ENCODE data around the gene ABCC11.
"Not testable (repeated sequence)": the region's sequence is repeated elsewhere in the genome, so short reads cannot be mapped to it uniquely, and the experiment has no call there.

The ABCC11 gene

DNA sequence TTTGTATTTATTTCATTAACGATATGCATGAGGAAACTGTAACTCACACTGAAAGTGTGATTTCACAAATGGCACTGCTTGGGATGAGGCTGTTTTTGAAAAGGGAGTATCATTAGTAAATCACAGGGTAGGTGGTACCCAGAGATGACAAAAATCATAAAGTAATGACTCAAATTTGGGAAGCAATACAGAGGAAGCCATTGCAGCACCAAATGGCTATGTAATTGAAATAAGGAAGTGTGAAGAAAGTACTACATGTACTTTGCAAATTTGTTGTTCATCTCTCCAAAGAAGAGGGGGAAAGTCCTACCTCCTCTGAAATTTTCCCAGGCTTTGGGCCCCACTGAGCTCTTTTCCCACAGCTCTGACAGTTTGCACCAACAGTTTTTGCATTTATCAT lies 79.3 kb downstream of the ABCC11 start:
- Histone ChIP-seq H3K36me3 (ENCODE audit: insufficient read depth, low read length) (no peaks in the 10 kb centered on the region), H3K9ac (ENCODE audit: insufficient read length) (no peak overlapping the region), H3K9me3 (ENCODE audit: low read depth, low read length) (no peaks in the 10 kb centered on the region), H3K27ac (no peak overlapping the region), H3K4me3 (no peak overlapping the region)
- TF ChIP-seq EZH2 (IDR thresholded peaks at IDR 0.05), result no peak
- TF ChIP-seq FOXP2 (optimal IDR thresholded peaks at IDR 0.05; ENCODE audit: control extremely low read depth, extremely low read length, insufficient read depth), result no peak
- TF ChIP-seq POLR2AphosphoS5 (IDR thresholded peaks at IDR 0.05; ENCODE audit: borderline replicate concordance, low read depth, low read length), result no peak
- DNase-seq (ENCODE audit: low read depth, low spot score), result no peak

DNA sequence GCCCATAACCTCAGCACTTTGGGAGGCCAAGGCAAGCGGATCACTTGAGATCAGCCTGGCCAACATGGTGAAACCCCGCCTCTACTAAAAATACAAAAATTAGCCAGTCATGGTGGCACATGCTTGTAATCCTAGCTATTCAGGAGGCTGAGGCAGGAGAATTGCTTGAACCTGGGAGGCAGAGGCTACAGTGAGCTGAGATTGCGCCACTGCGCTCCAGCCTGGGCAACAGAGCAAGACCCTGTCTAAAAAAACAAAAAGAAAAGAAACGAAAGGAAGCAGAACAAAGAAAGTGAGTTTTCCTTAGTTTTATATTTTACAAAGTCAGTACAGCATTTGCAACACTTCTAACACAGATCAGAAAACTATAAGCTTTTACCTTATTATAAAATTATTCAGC lies 80.7 kb downstream of the ABCC11 start:
- H3K9ac ChIP-seq (ENCODE audit: insufficient read length); DNase-seq (ENCODE audit: low read depth, low spot score); H3K27ac ChIP-seq; H3K36me3 ChIP-seq (ENCODE audit: insufficient read depth, low read length); H3K4me3 ChIP-seq; H3K9me3 ChIP-seq (ENCODE audit: low read depth, low read length): not testable (repeated sequence)

DNA sequence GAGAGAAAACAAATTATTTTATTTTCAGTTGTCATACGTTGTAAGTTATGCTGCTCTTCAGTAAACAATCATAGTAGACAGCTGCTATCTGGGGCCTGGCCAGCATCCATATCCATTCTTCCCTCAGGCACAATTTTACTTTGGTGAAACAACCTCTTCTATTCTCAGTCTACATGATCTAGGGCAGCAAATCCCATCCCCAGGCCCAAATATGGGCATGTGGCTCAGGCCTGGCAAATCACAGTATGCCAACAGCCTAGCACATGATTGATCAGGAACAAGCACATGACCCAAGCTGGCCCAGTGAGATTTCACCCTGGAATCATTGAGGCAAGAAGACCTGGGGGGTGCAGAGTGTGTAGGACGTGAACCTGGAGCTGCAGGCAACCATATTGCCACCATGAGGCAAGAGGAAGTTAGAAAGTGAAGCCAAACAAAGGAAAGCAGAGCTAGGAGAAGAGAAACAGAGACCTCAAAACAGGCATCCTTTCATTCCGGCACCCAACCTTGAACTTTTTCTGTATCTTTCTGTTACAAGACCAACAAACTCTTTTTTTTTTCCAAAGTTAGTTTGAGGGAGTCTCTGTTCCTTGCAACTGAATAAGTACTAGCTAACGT lies 81.3 kb downstream of the ABCC11 start:
- DNase-seq (ENCODE audit: low read depth, low spot score), result no peak
- Histone ChIP-seq H3K4me3 (no peak overlapping the region), H3K27ac (no peak overlapping the region), H3K9ac (ENCODE audit: insufficient read length) (no peak overlapping the region), H3K36me3 (ENCODE audit: insufficient read depth, low read length) (no peaks in the 10 kb centered on the region), H3K9me3 (ENCODE audit: low read depth, low read length) (no peaks in the 10 kb centered on the region)
- no peak for TF ChIP-seq FOXP2 (optimal IDR thresholded peaks at IDR 0.05; ENCODE audit: control extremely low read depth, extremely low read length, insufficient read depth)
- TF ChIP-seq POLR2AphosphoS5 (IDR thresholded peaks at IDR 0.05; ENCODE audit: borderline replicate concordance, low read depth, low read length), result no peak
- no peak for TF ChIP-seq EZH2 (IDR thresholded peaks at IDR 0.05)

DNA sequence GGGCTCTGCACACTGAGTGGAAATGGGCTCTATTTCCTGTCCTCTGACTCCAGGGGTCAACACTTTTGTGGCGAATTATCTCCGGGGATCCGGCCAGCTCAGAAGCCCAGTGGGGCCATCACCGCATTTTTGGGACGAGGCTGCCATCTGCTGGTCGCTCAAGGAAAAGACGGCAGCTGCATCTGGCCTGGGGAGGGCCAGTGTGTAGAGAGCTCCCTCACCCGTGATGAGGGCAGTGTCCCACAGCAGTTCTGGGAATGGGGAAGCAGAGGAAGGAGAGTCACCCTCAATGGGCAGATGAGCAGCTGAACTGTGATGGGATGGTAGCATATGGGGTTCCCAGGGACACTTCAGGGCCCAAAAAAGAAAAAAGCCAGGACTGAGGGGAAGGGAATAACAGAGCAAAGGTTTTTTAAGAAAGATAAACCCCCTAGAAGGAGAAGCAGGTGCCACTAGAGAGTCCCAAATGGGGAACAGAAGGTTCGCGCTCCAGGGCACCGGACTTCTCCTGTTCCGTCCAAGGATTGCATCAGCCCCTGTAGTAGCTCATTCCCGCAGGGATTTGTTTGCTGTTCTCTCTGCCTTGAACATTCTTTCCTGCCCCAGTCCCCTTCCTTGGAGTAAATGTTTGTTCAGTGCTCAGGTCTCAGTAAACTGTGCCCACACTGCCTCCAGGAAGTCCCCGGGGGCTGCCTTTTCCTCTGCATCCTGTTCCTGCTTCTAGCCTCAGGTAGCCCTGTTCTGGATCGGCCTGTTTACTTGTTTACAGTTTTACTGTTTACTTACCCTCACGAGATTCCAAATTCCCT lies 82.2 kb downstream of the ABCC11 start:
- TF ChIP-seq POLR2AphosphoS5 (IDR thresholded peaks at IDR 0.05; ENCODE audit: borderline replicate concordance, low read depth, low read length), result no peak
- no peak for TF ChIP-seq FOXP2 (optimal IDR thresholded peaks at IDR 0.05; ENCODE audit: control extremely low read depth, extremely low read length, insufficient read depth)
- TF ChIP-seq EZH2 (IDR thresholded peaks at IDR 0.05), result no peak
- Histone ChIP-seq H3K9ac (ENCODE audit: insufficient read length) (no peak overlapping the region), H3K9me3 (ENCODE audit: low read depth, low read length) (no peaks in the 10 kb centered on the region), H3K36me3 (ENCODE audit: insufficient read depth, low read length) (no peaks in the 10 kb centered on the region), H3K27ac (no peak overlapping the region), H3K4me3 (no peak overlapping the region)
- DNase-seq (ENCODE audit: low read depth, low spot score), result no peak

DNA sequence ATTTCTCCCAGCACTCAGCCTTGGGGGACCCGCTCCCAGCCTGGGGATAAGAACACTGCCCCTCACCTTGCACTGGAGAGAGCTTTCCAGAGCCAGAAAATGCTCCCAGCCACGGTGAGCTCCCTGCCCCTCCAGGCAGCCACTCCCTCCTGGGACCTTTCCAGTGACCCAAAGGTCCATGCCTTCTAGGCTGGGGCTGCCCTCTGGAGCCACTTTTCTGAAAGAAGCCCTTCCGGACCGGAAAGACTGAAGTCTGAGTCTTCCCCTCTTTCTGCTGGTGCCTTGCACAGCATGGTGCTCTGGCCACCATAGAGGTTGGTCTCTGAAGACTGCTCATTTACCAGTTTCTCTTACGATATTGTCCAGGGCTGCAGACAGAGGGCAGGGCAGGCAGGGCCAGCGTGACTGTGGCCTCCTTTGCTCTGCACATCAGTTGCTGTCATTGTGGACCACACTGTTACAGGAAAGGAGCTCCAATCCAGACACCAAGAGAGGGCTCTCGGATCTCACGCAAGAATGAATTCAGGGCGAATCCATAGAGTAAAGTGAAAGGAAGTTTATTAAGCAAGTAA lies 84.4 kb downstream of the ABCC11 start:
- Histone ChIP-seq H3K4me3 (no peak overlapping the region), H3K9me3 (ENCODE audit: low read depth, low read length) (no peaks in the 10 kb centered on the region), H3K36me3 (ENCODE audit: insufficient read depth, low read length) (no peaks in the 10 kb centered on the region), H3K9ac (ENCODE audit: insufficient read length) (no peak overlapping the region), H3K27ac (no peak overlapping the region)
- no peak for DNase-seq (ENCODE audit: low read depth, low spot score)
- no peak for TF ChIP-seq EZH2 (IDR thresholded peaks at IDR 0.05)
- TF ChIP-seq FOXP2 (optimal IDR thresholded peaks at IDR 0.05; ENCODE audit: control extremely low read depth, extremely low read length, insufficient read depth), result no peak
- TF ChIP-seq POLR2AphosphoS5 (IDR thresholded peaks at IDR 0.05; ENCODE audit: borderline replicate concordance, low read depth, low read length), result no peak

DNA sequence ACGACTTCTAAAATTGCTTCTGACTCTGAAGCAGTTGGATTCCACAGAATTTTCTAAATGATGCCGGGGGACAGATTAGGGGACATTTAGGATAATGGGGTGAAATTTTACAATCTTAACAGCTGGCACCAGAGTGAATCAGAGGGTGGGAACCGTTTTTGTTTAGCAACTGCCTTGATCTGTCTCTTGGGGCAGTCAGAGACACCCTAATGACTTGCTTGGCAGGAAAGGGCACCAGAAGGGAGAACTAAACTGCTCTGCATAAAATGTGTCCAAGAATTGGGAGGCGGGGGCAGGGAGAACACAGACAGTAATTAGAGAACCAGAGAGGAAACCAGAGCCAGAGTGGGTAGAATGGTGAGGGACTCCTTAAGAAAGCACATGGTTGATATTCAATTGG lies 85.4 kb downstream of the ABCC11 start:
- no peak overlapping the region for H3K4me3 ChIP-seq
- no peak overlapping the region for H3K9ac ChIP-seq (ENCODE audit: insufficient read length)
- no peaks in the 10 kb centered on the region for H3K36me3 ChIP-seq (ENCODE audit: insufficient read depth, low read length)
- no peak for DNase-seq (ENCODE audit: low read depth, low spot score)
- TF ChIP-seq POLR2AphosphoS5 (IDR thresholded peaks at IDR 0.05; ENCODE audit: borderline replicate concordance, low read depth, low read length), result no peak
- no peak for TF ChIP-seq EZH2 (IDR thresholded peaks at IDR 0.05)
- TF ChIP-seq FOXP2 (optimal IDR thresholded peaks at IDR 0.05; ENCODE audit: control extremely low read depth, extremely low read length, insufficient read depth), result no peak
- H3K27ac ChIP-seq, result no peak overlapping the region
- H3K9me3 ChIP-seq (ENCODE audit: low read depth, low read length), result no peaks in the 10 kb centered on the region

DNA sequence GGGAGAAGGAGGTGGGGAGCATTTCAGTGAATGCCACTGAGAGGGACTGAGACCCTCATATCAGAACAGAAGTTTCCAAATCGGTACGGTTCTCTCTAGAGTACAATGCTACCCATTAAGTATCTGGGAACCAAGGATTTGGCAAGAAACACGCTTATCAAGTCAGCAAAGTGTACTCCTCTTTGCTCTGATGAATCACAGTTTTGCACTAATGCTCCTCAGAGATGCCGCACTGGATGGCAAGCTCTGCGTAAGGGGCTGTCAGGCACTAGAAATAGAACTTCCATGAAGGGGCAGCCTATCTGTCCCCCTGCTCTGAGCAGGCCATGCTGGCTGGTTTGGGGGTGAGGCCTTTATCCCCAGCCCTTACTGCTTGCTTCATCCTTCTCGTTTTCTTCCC lies 86.8 kb downstream of the ABCC11 start:
- no peak overlapping the region for H3K27ac ChIP-seq
- no peaks in the 10 kb centered on the region for H3K9me3 ChIP-seq (ENCODE audit: low read depth, low read length)
- no peak overlapping the region for H3K9ac ChIP-seq (ENCODE audit: insufficient read length)
- no peak for TF ChIP-seq POLR2AphosphoS5 (IDR thresholded peaks at IDR 0.05; ENCODE audit: borderline replicate concordance, low read depth, low read length)
- TF ChIP-seq EZH2 (IDR thresholded peaks at IDR 0.05), result no peak
- H3K4me3 ChIP-seq, result no peak overlapping the region
- no peaks in the 10 kb centered on the region for H3K36me3 ChIP-seq (ENCODE audit: insufficient read depth, low read length)
- no peak for DNase-seq (ENCODE audit: low read depth, low spot score)

DNA sequence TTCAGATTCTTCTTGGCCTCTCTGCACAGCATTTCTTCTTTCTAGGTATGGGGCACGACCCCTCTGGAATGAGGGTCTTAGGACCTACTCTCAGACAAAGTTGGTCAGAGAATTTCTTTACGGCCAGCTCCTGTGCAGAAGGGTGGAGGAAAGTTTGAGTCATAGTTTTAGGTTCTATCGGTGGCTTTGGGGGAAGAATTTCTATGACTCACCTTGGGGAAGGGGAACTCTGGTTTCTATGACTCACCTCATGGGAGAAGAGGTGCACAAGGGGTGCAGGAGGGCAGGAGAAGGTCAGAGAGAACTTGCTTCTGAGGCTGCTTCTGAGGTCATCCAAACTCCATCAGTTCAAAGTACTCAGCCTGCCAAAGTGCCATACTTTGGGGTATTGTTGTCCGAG lies 89.0 kb downstream of the ABCC11 start:
- DNase-seq (ENCODE audit: low read depth, low spot score), result no peak
- TF ChIP-seq FOXP2 (optimal IDR thresholded peaks at IDR 0.05; ENCODE audit: control extremely low read depth, extremely low read length, insufficient read depth), result no peak
- TF ChIP-seq EZH2 (IDR thresholded peaks at IDR 0.05), result no peak
- no peak for TF ChIP-seq POLR2AphosphoS5 (IDR thresholded peaks at IDR 0.05; ENCODE audit: borderline replicate concordance, low read depth, low read length)
- Histone ChIP-seq H3K9me3 (ENCODE audit: low read depth, low read length) (no peaks in the 10 kb centered on the region), H3K9ac (ENCODE audit: insufficient read length) (no peak overlapping the region), H3K27ac (no peak overlapping the region), H3K36me3 (ENCODE audit: insufficient read depth, low read length) (no peaks in the 10 kb centered on the region), H3K4me3 (no peak overlapping the region)
